GM13976 (cell line): ENCODE results near the gene FRMPD3.

Source experiments
- DNase-seq: peaks from one replicate; pipeline ENCODE4 v3.0.0; 2012; ENCODE audit warnings: low spot score
- CTCF ChIP-seq: IDR thresholded peaks from 2 replicates; pipeline ENCODE4 v1.5.1; 2012; ENCODE audit warnings: borderline replicate concordance, mild to moderate bottlenecking; ENCODE audit not compliant: insufficient read depth; ENCODE audit errors: extremely low read depth, missing control alignments, control extremely low read depth
- in situ Hi-C: fragments of 300-500 bp; cut with MboI; formaldehyde crosslinking; loops from one replicate; pipeline ENCODE4 v1.12.0; 2022; ENCODE audit warnings: low sequenced_read_pairs, mixed read lengths, inconsistent platforms; ENCODE audit not compliant: unreplicated experiment

The FRMPD3 gene

GRCh38 chrX:107451731-107452130, 2.3 kb downstream of the FRMPD3 start:
- no peak for DNase-seq
- TF ChIP-seq CTCF, result no peak
- in situ Hi-C loops, result no loop called here

- no peak for TF ChIP-seq CTCF
- no peak for DNase-seq
These were observed 3.1 kb downstream of the FRMPD3 start for GRCh38 chrX:107452581-107452980.

GRCh38 chrX:107454302-107454701, 4.8 kb downstream of the FRMPD3 start:
- TF ChIP-seq CTCF, result no peak
- in situ Hi-C loops, result no loop called here
- DNase-seq, result no peak

More at GRCh38 chrX:107452581-107452980, 3.1 kb downstream of the FRMPD3 start:
- in situ Hi-C loops, result no loop called here

GRCh38 chrX:107457289-107457688, 7.8 kb downstream of the FRMPD3 start:
- no peak for DNase-seq
- TF ChIP-seq CTCF, result no peak
- in situ Hi-C loops, result no loop called here

GRCh38 chrX:107465932-107466620, 16.6 kb downstream of the FRMPD3 start:
- DNase-seq, result no peak
- in situ Hi-C loops, result no loop called here
- TF ChIP-seq CTCF, result no peak

GRCh38 chrX:107467271-107467670, 17.8 kb downstream of the FRMPD3 start:
- TF ChIP-seq CTCF, result no peak

More at GRCh38 chrX:107467271-107467670, 17.8 kb downstream of the FRMPD3 start:
- DNase-seq, result no peak
- in situ Hi-C loops, result no loop called here
